GM18858 (cell line): ENCODE measurements around the gene BBS9.
"Not testable (repeated sequence)": the region's sequence is repeated elsewhere in the genome, so short reads cannot be mapped to it uniquely, and the experiment has no call there.

Source experiments
- ATAC-seq: cut with Tn5 transposase; IDR thresholded peaks from one replicate; pipeline ENCODE4 v1.9.1; 2021; ENCODE audit not compliant: unreplicated experiment

Gene BBS9

GRCh38 chr7:33128990-33129805 is at the start of gene BBS9:
Gene BBS9 (plus strand): TSS chr7:33129564. CDS start chr7:33146253, 16,689 bp downstream.
- peak; percentile 100 for ATAC-seq

- no peak for ATAC-seq
Measured at GRCh38 chr7:33079763-33080690, 49.3 kb upstream of the BBS9 start.

- no peak for ATAC-seq
Measured at GRCh38 chr7:33087356-33087755, 42.0 kb upstream of the BBS9 start.

- no peak for ATAC-seq
Measured at GRCh38 chr7:33087858-33088257, 41.5 kb upstream of the BBS9 start.

GRCh38 chr7:33089142-33089541 is 40.2 kb upstream of the BBS9 start:
- no peak for ATAC-seq

- ATAC-seq = no peak
Measured at GRCh38 chr7:33091111-33091531, 38.2 kb upstream of the BBS9 start.

- ATAC-seq = no peak
Measured at GRCh38 chr7:33091641-33092191, 37.6 kb upstream of the BBS9 start.

GRCh38 chr7:33093266-33093665 is 36.1 kb upstream of the BBS9 start:
- ATAC-seq = no peak

- not testable (repeated sequence) for ATAC-seq
Measured at GRCh38 chr7:33094745-33095275, 34.6 kb upstream of the BBS9 start.

GRCh38 chr7:33099154-33099940 is 30.0 kb upstream of the BBS9 start:
- ATAC-seq = no peak

- ATAC-seq = no peak
Measured at GRCh38 chr7:33100770-33101169, 28.6 kb upstream of the BBS9 start.

GRCh38 chr7:33101906-33102305 is 27.5 kb upstream of the BBS9 start:
- ATAC-seq = no peak

GRCh38 chr7:33107136-33108066 is 22.0 kb upstream of the BBS9 start:
- ATAC-seq = peak; percentile 25

GRCh38 chr7:33108554-33109004 is 20.8 kb upstream of the BBS9 start:
- peak; percentile 3 for ATAC-seq

- ATAC-seq = peak; percentile 71
Measured at GRCh38 chr7:33109005-33109757, 20.2 kb upstream of the BBS9 start, which contains the start of gene RP9. Gene RP9 (minus strand): TSS chr7:33109404. CDS start chr7:33109372, 32 bp downstream.

GRCh38 chr7:33109758-33110238 is 19.6 kb upstream of the BBS9 start:
- no peak for ATAC-seq

GRCh38 chr7:33111614-33112013 is 17.8 kb upstream of the BBS9 start:
- no peak for ATAC-seq

GRCh38 chr7:33114976-33115375 is 14.4 kb upstream of the BBS9 start:
- ATAC-seq = no peak
